ENCODE measurements around the gene GALNT17. TPM values are rescaled to one million over a fixed set of nuclear protein-coding genes. Genes with fewer than 3 reads are reported as not detected.

The GALNT17 gene
- total RNA-seq, 1 donor from 2014 or later = not detected

GRCh38 chr7:71761336-71761735 lies 629.4 kb downstream of the GALNT17 start:
- no peak for FAIRE-seq
- no peak for TF ChIP-seq CTCF (IDR thresholded peaks at IDR 0.05; ENCODE audit: insufficient read depth, low read length, severe bottlenecking)

More at GRCh38 chr7:71761336-71761735, 629.4 kb downstream of the GALNT17 start:
- Histone ChIP-seq H3K27me3 (ENCODE audit: control insufficient read depth, insufficient read depth, low read length) (no peaks in the 10 kb centered on the region), H3K36me3 (ENCODE audit: control insufficient read depth, insufficient read depth, low read length) (no peaks in the 10 kb centered on the region), H3K4me3 (ENCODE audit: low read depth, low read length) (no peak overlapping the region)
- no peak for DNase-seq (ENCODE audit: low read depth)

Data from bronchial epithelial cell (primary cell).